UCSD-AML1 (cell line): ENCODE data around the gene FNBP1L.
A peak's percentile ranks its signal among the peaks of the same experiment; 100 is the strongest.

Source experiments
- DNase-seq: peaks from one replicate; lab custom pipeline; 2025; ENCODE audit not compliant: unreplicated experiment; lab: John Stamatoyannopoulos, UW

The FNBP1L gene

DNA sequence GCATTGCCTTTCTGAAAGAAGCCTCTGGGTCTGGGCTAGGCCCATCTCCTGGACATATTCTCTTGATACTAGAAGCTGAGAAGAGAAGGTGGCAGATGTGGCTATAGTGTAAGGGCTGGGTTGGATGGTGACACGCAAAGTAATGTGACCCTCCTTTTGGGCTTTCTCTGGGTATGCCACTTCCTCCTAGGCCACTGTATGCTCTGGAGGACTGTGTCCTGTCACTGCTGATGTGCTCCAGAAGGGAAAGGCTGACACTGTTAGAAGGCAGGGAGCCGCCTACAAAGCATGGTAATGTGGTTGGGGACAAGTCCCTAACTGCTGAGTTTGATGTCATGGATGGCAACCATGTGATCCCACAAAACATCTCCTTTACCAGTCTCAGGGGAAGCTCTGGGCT is 121.6 kb downstream of the FNBP1L start:
- DNase-seq, result no peak

DNA sequence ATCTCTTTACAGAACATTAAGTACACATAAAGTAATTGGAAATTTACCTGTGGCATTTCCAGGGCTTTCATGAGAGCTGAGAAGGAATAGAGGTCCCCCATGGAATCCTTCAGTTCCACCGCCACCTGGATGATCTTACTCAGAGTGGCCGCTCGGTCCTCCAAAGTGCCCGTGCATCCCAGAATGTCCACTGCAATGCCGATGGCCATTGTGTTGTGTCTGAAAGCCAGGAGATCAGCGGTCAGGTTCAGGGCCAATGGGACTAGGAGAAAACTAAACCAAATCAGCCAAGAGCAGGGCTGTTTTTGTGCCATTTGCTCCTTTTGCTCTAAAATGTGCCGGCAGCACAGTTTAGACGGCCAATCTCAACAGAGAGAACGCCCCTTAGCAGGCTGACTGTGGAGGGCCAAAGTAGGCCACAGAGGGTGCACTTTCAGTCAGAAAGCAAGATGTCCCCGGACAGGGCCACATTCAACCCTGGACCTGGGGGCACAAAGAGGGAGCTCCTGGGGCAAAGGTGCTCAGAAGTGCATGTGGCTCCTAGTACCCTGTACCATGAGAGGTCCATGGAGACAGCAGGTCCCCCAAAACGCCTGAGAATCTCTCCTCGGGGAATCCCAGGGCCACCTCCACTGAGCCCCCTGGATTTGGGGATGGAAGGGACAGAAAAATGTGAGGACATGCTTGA is 123.8 kb downstream of the FNBP1L start:
- DNase-seq, result no peak

DNA sequence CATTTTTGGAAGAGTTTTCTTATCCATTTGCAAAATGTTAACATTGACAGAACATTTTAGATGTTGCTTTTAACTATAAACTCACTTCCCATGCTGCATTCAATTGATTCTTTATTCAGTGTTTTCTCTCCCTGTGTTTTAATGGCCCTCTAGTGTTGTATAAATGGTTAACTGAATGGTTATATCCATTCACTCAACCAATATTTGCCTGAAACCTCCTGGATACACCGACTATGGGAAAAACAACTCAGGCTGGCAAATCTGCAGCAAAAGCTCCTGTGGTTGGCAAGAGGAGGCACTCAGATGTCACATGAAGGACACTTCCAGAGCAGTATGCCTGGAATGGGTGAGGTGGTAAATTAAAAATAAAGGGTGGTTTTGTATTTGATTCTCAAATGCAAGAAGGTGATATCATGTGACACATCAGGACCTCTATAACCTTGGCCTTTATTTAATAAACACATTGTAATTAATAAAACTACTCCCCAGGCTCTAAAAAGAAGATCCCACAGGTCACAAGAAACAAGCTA is 126.1 kb downstream of the FNBP1L start:
- no peak for DNase-seq

- no peak for DNase-seq
Observed at GRCh38 chr1:93574511-93574910, 126.6 kb downstream of the FNBP1L start.

- DNase-seq, result no peak
Observed at GRCh38 chr1:93574991-93575390, 127.1 kb downstream of the FNBP1L start.

DNA sequence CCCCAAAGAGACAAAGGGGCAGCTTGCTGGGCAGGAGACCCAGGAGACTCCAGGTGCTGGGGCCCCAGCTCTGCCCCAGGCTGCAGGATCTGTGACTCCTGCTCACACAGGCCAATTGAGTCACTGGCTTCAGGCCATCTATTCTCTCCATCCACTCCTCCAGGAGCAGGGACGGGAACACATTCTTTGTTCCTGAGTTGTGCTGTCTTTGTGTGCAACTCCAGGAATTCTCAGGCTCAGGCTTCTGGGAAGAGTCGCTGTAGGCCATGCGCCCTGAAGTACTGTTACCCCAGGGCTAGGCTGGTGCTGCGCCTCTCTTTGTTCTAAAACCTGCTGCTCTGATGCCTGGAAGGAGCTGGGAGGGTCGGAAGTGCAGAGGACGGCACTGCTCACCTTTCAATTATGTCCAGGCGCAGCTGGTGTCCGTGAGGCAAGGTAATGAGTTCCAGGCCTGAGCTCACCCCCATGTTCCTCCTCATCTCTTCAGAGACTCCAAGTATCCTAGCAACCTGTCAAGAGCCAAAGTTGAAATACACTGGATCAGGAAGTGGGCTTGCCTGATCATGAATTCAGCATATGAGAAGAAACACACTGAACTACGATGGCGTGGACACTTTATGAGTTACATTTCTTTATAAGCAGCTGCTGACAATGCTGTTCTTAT is 127.8 kb downstream of the FNBP1L start:
- no peak for DNase-seq

GRCh38 chr1:93576346-93576745 is 128.4 kb downstream of the FNBP1L start:
- no peak for DNase-seq

DNA sequence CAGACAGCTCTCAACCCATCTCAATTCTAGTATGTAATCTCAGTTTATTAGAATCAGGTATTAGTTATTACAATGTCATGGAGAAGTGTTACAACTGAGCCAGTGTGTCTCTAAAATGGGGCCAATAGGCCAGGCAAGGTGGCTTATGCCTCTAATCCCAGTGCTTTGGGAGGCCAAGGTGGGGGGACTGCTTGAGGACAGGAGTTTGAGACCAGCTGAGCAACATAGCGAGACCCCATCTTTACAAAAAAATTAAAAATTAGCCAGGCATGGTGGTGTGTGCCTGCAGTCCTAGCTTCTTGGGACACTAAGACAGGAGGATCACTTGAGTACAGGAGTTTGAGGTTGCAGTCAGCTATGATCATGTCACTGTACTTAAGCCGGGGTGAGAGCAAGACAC is 128.8 kb downstream of the FNBP1L start:
- no peak for DNase-seq

DNA sequence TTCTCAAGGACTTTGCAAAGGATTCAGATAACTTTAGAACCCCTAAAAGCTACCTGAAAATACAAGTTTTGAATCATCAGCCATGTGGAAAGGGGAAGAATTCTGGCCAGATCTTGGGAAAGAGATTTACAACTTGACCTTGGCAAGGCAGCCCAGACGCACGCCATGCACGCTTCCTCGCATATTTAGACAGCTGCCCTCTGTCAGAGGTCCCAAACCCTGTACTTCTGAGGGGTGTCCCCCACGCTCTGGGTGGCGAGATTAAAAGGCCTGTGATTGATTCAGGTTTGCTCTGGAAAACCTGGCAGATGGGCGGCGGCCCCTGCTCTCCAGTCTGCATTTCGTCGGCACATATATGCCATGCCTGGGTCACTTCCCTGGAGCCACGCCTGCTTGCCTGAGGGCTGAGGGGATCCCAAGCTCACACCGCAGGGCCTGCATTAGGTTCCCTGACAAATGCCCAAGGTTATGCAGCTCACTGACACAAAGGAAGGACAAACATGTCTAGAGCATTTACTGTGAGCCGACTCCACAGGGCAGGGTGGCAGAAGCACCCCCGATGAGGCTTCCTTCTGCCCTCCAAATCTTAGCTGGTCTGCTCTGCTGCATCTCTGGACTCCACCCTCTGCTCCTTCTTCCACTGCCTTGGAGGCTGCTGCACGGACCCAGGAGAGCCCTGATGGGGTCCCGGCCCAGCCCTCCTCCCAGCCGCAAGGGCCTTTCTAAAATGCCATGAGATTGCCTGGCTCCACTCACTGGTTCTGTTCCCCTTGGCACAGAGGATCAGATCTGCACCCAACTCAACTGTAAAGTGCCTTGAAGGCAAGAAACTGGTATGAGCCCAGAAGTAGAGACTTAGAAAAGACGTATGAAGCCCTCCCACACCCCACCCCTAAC is 129.9 kb downstream of the FNBP1L start:
- no peak for DNase-seq

- DNase-seq, result no peak
Observed at GRCh38 chr1:93578433-93578830, 130.5 kb downstream of the FNBP1L start.

DNA sequence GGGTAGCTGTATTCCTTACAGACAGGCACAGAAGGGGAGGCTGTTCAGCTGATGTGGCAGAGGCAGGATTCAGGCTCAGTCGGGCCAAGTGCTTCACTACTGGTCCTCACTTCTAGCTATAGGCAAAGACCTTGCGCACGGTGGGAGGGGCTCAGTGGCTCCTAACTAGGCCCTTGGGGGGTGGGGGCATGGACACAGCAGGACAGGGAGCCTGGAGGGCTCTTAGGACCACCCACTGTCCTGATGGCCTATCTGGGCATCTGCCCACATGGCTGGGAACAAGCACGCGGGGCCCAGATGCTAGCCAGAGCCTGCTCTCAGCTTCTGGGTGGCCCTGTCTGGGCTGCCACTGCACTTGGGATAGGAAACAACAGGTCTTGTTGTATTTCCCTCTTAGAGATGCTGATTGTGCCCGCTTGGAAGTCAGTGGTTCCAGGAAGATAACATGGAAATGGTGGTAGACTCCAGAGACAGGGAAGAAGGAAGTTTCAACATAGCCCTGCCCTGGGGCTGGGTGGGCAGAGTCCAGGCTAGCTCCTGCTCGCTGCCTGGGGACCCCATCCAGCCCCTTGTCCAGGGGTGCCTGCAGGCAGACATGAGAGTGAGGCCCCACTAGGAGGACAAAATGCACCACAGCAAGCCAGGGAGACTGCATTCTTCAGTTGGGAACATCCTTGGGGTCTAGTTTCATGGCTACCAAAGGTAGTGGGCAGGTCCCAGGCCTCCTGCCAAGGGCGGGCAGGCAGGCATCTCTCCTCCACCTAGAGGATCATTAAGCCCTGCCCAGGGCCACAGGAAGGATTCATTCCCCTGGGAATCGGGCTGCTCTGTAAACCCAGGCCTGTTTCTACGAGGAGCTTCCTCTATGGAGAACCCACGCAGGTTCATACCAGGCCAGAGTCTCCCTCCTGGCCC is 131.2 kb downstream of the FNBP1L start:
- no peak for DNase-seq

GRCh38 chr1:93579891-93580290 is 132.0 kb downstream of the FNBP1L start:
- no peak for DNase-seq

DNA sequence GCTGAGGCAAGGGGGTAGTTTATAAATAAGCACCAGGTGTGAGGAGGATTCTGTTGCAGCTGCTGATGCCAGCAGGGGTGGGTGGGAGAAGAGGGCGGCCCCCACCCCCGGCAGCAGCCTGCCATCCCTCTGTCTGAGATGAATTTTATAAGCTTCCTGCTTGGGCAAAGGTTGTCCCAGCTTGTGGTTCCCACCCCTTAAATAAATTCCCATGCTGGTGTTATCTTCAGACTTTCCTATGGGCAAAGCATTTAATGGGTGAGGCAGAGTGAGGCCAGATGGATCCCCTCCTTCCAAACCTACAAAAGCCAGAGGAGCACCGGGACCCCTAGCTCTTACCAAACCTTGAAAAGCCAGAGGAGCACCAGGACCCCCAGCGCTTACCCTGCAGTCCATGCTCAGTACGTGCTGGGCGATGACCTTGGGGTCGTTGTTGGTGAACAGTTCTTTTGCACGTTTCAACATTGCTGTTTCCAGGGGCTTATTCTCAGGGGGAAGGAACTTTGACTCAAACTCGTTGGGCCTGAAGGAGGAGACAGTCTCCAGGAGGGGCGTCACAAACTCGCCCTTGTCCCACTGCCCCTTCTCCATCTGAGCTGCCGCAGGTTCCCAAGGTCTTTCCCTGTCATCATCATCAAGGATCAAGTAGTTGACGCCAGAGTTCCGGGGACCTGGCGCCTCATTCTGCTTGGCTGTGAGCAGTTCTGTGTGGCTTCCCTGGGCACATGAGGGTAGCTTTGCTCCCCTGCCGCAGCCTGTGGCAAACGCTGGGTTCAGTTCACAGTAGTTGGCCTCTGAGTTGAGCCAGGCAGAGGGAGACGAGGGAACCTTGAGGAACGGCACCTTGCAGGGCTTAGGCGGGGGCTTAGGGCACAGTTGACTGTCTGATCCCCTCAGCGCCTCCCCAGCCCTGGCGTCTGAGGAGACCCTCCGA is 134.3 kb downstream of the FNBP1L start:
- DNase-seq, result no peak

GRCh38 chr1:93584261-93585003 is 136.5 kb downstream of the FNBP1L start:
- no peak for DNase-seq

- no peak for DNase-seq
Observed at GRCh38 chr1:93585059-93585966, 137.4 kb downstream of the FNBP1L start.

GRCh38 chr1:93587354-93587753 is 139.4 kb downstream of the FNBP1L start:
- DNase-seq, result no peak

DNA sequence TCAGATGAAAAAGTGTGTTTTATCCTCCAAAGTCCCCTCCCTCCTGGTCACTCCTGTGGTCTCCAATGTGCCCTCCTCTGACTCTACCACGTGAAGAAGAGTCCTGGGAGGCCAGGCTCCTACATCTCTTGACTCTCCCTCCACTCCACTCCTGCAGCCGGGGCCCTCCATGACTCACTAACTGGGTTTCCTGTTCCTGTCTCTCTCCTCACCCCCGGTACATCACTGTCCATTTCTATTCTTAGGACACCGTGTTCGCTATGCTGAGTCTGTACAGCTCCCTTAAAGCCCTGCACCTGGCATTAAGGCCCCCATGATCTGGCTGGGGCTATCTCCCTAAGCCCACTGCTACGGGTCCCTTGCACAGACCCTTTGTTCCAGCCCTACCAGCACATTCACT is 140.3 kb downstream of the FNBP1L start:
- peak; percentile 56 for DNase-seq

- DNase-seq, result no peak
Observed at GRCh38 chr1:93588955-93589354, 141.0 kb downstream of the FNBP1L start.
